DLD1 (cell line): ENCODE data around the gene ABHD12.
"Not testable (repeated sequence)": the region's sequence is repeated elsewhere in the genome, so short reads cannot be mapped to it uniquely, and the experiment has no call there.

Source experiments
- in situ Hi-C: cut with HindIII; loops from 2 replicates; pipeline ENCODE4 v1.10.0; 2017; ENCODE audit warnings: low sequenced_read_pairs

ABHD12 gene

GRCh38 chr20:25324412-25324811, 66.2 kb downstream of the ABHD12 start:
- in situ Hi-C loops, result no loop called here

- in situ Hi-C loops, result no loop called here
Observed at GRCh38 chr20:25323496-25324246, 67.0 kb downstream of the ABHD12 start.

- in situ Hi-C loops, result no loop called here
Observed at GRCh38 chr20:25321991-25322390, 68.6 kb downstream of the ABHD12 start.

- in situ Hi-C loops, result no loop called here
Observed at GRCh38 chr20:25321262-25321831, 69.3 kb downstream of the ABHD12 start.

GRCh38 chr20:25320035-25320800, 70.4 kb downstream of the ABHD12 start:
- in situ Hi-C loops, result no loop called here

- in situ Hi-C loops, result no loop called here
Observed at GRCh38 chr20:25319241-25320034, 71.2 kb downstream of the ABHD12 start.

- in situ Hi-C loops, result no loop called here
Observed at GRCh38 chr20:25318471-25319240, 72.0 kb downstream of the ABHD12 start.

- in situ Hi-C loops, result no loop called here
Observed at GRCh38 chr20:25317351-25318075, 73.1 kb downstream of the ABHD12 start.

GRCh38 chr20:25316506-25317190, 74.0 kb downstream of the ABHD12 start:
- in situ Hi-C loops, result no loop called here

- in situ Hi-C loops, result no loop called here
Observed at GRCh38 chr20:25315418-25316210, 75.0 kb downstream of the ABHD12 start.

- in situ Hi-C loops, result no loop called here
Observed at GRCh38 chr20:25314497-25315417, 75.9 kb downstream of the ABHD12 start.

GRCh38 chr20:25313593-25313992, 77.0 kb downstream of the ABHD12 start:
- in situ Hi-C loops, result no loop called here

- in situ Hi-C loops, result not testable (repeated sequence)
Observed at GRCh38 chr20:25312716-25313115, 77.9 kb downstream of the ABHD12 start.

GRCh38 chr20:25310921-25311728, 79.5 kb downstream of the ABHD12 start:
- in situ Hi-C loops, result no loop called here

GRCh38 chr20:25310268-25310920, 80.2 kb downstream of the ABHD12 start:
- in situ Hi-C loops, result no loop called here
